Measurements from ENCODE around the gene CPO.

Gene CPO

GRCh38 chr2:207015901-207016300, 76.6 kb downstream of the CPO start:
- DNase-seq (ENCODE audit: low read depth) = no peak
